Ascending aorta (tissue), 2 donors: Measurements from ENCODE around the gene SPIB. TPM values are rescaled to one million over a fixed set of nuclear protein-coding genes. Genes with fewer than 3 reads are reported as not detected.

Source experiments
- DNase-seq, 2 donors: peaks; one replicate each; pipeline ENCODE4 v3.0.0-alpha.2; 2019; ENCODE audit warnings: low spot score in 2 of 2
- H3K27ac ChIP-seq, 2 donors: fragments of 200-600 bp; sonication (generic); one replicate each; pipeline ENCODE4 v1.5.1; 2016 to 2017; ENCODE audit warnings: mild to moderate bottlenecking in 1 of 2
- H3K27me3 ChIP-seq: fragments of 200-600 bp; sonication (generic); one replicate; pipeline ENCODE4 v1.5.1; 2017
- H3K36me3 ChIP-seq, 2 donors: fragments of 200-600 bp; sonication (generic); one replicate each; pipeline ENCODE4 v1.5.1; 2016
- H3K4me1 ChIP-seq, 2 donors: fragments of 200-600 bp; sonication (generic); one replicate each; pipeline ENCODE4 v1.5.1; 2016 to 2017; ENCODE audit warnings: mild to moderate bottlenecking in 1 of 2
- H3K4me3 ChIP-seq, 2 donors: fragments of 200-600 bp; sonication (generic); one replicate each; pipeline ENCODE4 v1.5.1; 2016 to 2017; ENCODE audit warnings: mild to moderate bottlenecking in 1 of 2
- H3K9me3 ChIP-seq, 2 donors: fragments of 200-600 bp; sonication (generic); one replicate each; pipeline ENCODE4 v1.5.1; 2016
- intact Hi-C: fragments of 100-400 bp; cut with DNase I; formaldehyde crosslinking; loops from one replicate; pipeline ENCODE4 v1.15.1; 2023
- total RNA-seq: library from RNA; depleted of rRNA; stranded (reverse); fragments of >200 nt; gene quantifications from one replicate; pipeline ENCODE4 v1.1.0, GENCODE V29; 2016
- TF ChIP-seq, protein P1 (sequence below), 3 experiments: fragments of 200-600 bp in 2 of 3; fragments of 450-650 bp in 1 of 3; sonication (generic) in 2 of 3; IDR thresholded peaks; one replicate each; pipeline ENCODE4 v1.5.1; 2016 to 2019; ENCODE audit warnings: antibody characterized with exemption in 3 of 3, mild to moderate bottlenecking in 1 of 3, moderate library complexity in 1 of 3

Gene SPIB
- total RNA-seq, 1 donor from 2014 or later, result not detected

DNA sequence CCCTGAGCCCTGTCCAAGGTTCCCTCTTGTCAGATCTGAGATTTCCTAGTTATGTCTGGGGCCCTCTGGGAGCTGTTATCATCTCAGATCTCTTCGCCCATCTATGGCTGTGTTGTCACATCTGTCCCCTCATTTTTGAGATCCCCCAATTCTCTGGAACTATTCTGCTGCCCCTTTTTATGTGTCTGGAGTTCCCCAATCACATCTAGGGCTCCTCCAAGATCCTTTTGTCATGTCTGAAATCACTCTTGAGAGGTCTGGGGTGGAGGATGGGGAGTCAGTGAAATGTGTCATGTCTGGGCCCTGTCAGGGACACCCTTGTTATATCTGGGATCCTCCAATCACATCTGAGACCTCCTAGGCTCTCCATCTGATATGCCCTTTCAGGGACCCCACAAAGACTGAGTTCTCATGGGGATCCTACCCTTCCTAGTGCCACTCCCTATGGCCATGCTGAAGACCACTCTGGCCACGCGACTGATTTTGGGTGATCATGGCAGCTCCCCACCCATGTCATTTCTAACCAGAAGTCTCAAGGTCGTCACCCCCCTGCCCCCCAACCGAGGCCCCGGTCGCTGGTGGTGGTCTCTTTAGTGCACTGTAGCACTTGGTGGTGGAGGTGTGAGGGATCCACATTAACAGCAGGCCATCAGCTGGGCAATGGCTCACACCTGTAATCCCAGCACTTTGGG, 10.2 kb downstream of the SPIB start:
- no peaks in the 10 kb centered on the region for H3K9me3 ChIP-seq
- peaks cover 10% of the 10 kb centered on the region in 2 donors for H3K4me1 ChIP-seq
- H3K27me3 ChIP-seq, result peaks cover 18% of the 10 kb centered on the region
- no peak overlapping the region for H3K27ac ChIP-seq
- H3K36me3 ChIP-seq, result no peaks in the 10 kb centered on the region
- H3K4me3 ChIP-seq, result no peak overlapping the region
- TF ChIP-seq, protein P1, sequence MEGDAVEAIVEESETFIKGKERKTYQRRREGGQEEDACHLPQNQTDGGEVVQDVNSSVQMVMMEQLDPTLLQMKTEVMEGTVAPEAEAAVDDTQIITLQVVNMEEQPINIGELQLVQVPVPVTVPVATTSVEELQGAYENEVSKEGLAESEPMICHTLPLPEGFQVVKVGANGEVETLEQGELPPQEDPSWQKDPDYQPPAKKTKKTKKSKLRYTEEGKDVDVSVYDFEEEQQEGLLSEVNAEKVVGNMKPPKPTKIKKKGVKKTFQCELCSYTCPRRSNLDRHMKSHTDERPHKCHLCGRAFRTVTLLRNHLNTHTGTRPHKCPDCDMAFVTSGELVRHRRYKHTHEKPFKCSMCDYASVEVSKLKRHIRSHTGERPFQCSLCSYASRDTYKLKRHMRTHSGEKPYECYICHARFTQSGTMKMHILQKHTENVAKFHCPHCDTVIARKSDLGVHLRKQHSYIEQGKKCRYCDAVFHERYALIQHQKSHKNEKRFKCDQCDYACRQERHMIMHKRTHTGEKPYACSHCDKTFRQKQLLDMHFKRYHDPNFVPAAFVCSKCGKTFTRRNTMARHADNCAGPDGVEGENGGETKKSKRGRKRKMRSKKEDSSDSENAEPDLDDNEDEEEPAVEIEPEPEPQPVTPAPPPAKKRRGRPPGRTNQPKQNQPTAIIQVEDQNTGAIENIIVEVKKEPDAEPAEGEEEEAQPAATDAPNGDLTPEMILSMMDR (IDR thresholded peaks at IDR 0.05), result no peak
- no peak for DNase-seq
- intact Hi-C loops, result no loop called here

DNA sequence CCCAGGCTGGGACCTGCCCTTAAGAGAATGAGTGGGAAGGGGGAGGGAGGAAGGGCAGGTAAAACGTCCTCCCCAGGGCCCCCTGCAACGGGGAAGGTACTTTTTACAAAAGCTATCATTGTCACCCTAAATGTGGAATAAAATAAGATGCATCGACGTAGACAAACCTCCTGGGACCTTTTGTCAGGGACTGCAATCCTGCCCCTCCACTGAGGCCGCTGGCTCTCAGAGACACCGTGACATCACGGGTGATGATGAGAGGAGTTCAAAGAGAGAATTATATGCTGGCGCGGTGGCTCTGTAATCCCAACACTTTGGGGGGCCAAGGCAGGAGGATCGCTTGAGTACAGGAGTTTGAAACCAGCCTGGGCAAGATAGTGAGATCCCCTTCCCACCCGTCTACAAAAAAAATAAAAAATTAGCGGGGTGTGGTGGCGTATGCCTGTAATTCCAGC, 12.2 kb downstream of the SPIB start:
- intact Hi-C loops, result loop anchor here (2.0 to 5.0 kb wide), 2 partner anchors 46 to 81 kb away; partner anchors contain the start of genes ASPDH, JOSD2 and POLD1
- H3K27me3 ChIP-seq, result peaks cover 20% of the 10 kb centered on the region
- TF ChIP-seq, protein P1 (IDR thresholded peaks at IDR 0.05), result no peak
- H3K4me3 ChIP-seq, result peak overlapping the region; percentile 59 to 76
- no peaks in the 10 kb centered on the region for H3K9me3 ChIP-seq
- H3K27ac ChIP-seq, result peak overlapping the region in 1 of 2 donors; percentile 22
- peaks cover 10% of the 10 kb centered on the region in 2 donors for H3K4me1 ChIP-seq
- H3K36me3 ChIP-seq, result no peaks in the 10 kb centered on the region
- no peak for DNase-seq

DNA sequence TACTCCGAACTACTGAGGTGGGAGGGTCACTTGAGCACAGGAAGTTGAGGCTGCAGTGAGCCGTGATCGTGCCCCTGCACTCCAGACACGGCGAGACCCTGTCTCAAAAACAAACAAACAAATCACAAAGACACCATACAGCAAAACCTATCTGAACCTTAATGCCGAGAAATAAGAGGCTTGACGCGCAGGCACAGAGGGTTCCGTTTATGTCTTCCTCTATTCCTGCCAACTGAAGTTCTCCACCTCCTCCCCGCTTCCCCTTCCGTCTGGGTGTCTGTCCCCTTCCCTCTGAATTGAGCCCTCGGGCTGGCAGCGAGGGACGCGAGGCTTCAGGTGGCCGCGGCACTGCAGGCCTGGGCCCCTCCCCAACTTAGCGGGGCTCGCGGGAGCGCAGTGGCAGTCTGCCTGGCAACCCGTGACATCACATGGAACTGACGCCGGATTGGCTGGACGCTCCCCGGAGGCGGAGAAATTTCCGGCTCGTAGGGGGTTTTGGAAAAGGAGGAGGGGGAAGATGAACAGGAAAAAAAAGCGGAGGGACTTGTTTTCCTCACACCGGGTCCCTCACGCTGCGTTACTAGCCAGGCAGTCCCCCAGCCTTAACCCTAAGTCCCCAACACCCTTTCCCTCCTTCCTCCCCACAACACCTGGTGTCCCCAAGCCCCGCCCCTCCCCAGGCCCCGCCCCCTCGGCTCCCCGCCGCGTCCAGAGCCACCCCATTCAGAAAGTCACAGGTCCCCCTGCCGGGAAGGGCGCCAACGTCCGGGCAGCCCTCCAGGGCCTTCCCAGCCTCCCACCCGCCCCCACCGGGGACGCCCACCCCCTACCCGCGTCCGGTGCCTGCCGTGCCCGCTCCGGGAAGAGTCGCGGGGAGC, 12.8 kb downstream of the SPIB start:
- TF ChIP-seq, protein P1 (IDR thresholded peaks at IDR 0.05), result no peak
- H3K9me3 ChIP-seq, result no peaks in the 10 kb centered on the region
- H3K4me3 ChIP-seq, result peak overlapping the region; percentile 59 to 76
- H3K36me3 ChIP-seq, result no peaks in the 10 kb centered on the region
- intact Hi-C loops, result loop anchor here (2.0 to 5.0 kb wide), 2 partner anchors 47 to 81 kb away; partner anchors contain the start of genes ASPDH, JOSD2 and POLD1
- H3K27me3 ChIP-seq, result peaks cover 20% of the 10 kb centered on the region
- peak overlapping the region; percentile 32 to 44 for H3K27ac ChIP-seq
- peaks cover 10% of the 10 kb centered on the region in 2 donors for H3K4me1 ChIP-seq
- DNase-seq, result peak; percentile 25 to 89

DNA sequence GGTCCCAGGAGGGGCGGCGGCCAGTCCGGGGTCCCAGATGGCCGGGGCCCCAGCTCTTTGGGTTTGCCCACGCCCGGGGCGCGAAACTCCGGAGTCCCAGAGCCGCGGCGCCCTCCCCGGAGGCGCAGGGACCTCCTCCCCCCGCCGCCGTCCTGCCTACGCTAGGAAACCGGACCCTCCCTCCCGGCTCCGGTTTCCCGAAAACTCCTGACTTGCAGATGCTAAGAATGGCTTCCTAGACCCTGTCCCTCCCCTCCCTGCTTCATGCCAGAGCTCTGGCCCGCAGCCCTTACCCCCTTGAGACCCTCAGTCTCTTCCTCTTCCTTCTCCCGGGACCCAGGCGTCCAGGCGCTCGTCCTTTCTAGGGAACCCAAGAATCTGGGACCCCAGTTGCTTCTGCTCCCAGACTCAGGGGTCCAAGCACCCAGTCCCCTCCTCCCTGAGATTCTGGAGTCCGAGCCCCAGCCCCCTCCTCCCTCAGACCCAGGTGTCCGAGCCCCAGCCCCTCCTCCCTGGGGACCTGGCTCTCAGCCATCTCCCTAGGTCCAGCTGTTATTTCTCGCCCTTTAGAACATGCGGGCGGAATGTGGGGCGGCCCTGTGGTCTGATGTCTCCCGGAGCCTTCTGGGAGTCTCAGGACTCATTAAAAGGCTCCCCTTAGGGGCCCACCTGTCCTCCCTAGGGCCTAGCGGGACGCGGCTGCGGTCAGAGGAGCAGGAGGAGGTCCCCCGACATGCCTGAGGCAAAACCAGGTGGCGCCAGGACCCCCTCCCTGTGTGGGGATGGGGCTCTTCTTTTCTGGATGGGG, 13.7 kb downstream of the SPIB start, which contains the start of gene MYBPC2:
Gene MYBPC2, plus strand, starts transcription at position 672 of the 808 bp plus-strand sequence. Its CDS starts 62 bp downstream, at position 734.
- Histone ChIP-seq H3K4me1 (peaks cover 10% of the 10 kb centered on the region in 2 donors), H3K27ac (peak within 1 kb of the TSS; percentile 32 to 44), H3K4me3 (peak within 1 kb of the TSS; percentile 59 to 76), H3K27me3 (peaks cover 20% of the 10 kb centered on the region), H3K9me3 (no peaks in the 10 kb centered on the region), H3K36me3 (no peaks in the 10 kb centered on the region)
- TF ChIP-seq, protein P1 (IDR thresholded peaks at IDR 0.05), result no peak
- intact Hi-C loops, result loop anchor here (5.0 kb wide), 1 partner anchor 80 kb away; the partner anchor contains the start of genes ASPDH and JOSD2
- no peak for DNase-seq
